ENCODE data around the gene TMEM132C. TPM values are rescaled to one million over a fixed set of nuclear protein-coding genes. Genes with fewer than 3 reads are reported as not detected.

Gene TMEM132C
- total and polyA plus RNA-seq, 2 of the 4 experiments (the other 2 are of a cell fraction): not detected

DNA sequence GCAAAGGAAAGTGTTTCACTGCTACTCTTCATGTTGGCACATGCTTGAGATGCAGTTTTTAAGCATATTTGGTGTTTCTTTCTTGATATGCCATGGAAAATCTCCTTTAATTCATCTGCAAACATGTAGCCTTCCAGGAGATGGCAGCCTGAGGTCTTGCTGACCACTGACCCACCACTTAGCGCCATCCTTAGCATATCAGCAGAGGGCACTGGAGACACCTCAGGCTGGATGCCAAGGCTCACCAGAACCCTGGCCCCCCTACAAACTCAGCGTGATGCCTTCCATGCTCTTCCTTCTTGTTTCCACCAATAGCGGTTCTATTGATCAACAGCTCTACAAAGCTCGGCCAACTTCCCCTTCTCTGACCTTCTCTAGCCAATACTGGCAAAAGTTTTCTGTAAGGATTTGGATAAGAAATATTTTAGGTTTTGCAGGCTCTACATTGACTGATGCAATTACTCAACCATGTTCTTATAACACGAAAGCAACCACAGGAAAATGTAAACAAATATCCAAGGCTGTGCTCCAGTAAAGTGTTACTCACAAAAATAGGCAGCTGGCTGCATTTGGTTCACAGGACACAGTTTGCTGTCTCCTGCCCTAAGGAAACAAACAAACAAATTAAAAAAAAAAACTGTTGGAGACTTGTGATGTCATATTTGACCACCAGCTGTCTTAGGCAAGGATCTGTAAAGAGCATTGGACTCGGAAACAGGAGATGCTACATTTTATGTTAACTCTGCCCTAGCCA lies 347.0 kb downstream of the TMEM132C start:
- no peaks in the 10 kb centered on the region for H3K36me3 ChIP-seq (ENCODE audit: control insufficient read depth, insufficient read depth, low read length)
- in situ Hi-C loops (cut with MboI; ENCODE audit: low sequenced_read_pairs): no loop called here
- H2AK9ac ChIP-seq (replicated peaks; ENCODE audit: low read depth, low read length, poor library complexity): no peak overlapping the region
- H3K14ac ChIP-seq (replicated peaks; ENCODE audit: low read depth, low read length): no peak overlapping the region
- H2BK5ac ChIP-seq (ENCODE audit: low read depth, low read length, poor library complexity, severe bottlenecking): no peak overlapping the region
- ChIA-PET CTCF (no interaction called here), POLR2A (ENCODE audit: unreplicated experiment) (no interaction called here)
- no peak overlapping the region for H3K56ac ChIP-seq (ENCODE audit: extremely low read depth, insufficient read depth, low read length)
- no peaks in the 10 kb centered on the region for H3K9me1 ChIP-seq (ENCODE audit: insufficient read depth, low read length)
- intact Hi-C loops (cut with micrococcal nuclease): no loop called here
- 14% methylated on average over 1 of the region's 6 CpGs; no CpG with 5 or more reads in 1 of the 2 experiments for WGBS, 2 experiments (ENCODE audit: extremely low coverage in 2 of 2, insufficient read length in 1 of 2)
- no peak for ATAC-seq (ENCODE audit: low read depth)
- H2BK15ac ChIP-seq (ENCODE audit: low read depth, low read length): no peak overlapping the region
- H3K4ac ChIP-seq (ENCODE audit: low read depth, low read length): no peak overlapping the region
- H3K27me3 ChIP-seq (ENCODE audit: control insufficient read depth, insufficient read depth, low read length): no peaks in the 10 kb centered on the region
- TF ChIP-seq MAZ (IDR thresholded peaks at IDR 0.05; ENCODE audit: borderline replicate concordance, low read depth, low read length): no peak
- TF ChIP-seq, protein P1, sequence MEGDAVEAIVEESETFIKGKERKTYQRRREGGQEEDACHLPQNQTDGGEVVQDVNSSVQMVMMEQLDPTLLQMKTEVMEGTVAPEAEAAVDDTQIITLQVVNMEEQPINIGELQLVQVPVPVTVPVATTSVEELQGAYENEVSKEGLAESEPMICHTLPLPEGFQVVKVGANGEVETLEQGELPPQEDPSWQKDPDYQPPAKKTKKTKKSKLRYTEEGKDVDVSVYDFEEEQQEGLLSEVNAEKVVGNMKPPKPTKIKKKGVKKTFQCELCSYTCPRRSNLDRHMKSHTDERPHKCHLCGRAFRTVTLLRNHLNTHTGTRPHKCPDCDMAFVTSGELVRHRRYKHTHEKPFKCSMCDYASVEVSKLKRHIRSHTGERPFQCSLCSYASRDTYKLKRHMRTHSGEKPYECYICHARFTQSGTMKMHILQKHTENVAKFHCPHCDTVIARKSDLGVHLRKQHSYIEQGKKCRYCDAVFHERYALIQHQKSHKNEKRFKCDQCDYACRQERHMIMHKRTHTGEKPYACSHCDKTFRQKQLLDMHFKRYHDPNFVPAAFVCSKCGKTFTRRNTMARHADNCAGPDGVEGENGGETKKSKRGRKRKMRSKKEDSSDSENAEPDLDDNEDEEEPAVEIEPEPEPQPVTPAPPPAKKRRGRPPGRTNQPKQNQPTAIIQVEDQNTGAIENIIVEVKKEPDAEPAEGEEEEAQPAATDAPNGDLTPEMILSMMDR (conservative IDR thresholded peaks at IDR 0.05; ENCODE audit: low read depth, low read length): no peak
- TF ChIP-seq MXI1 (IDR thresholded peaks at IDR 0.05; ENCODE audit: borderline replicate concordance, low read depth, low read length): no peak
- TF ChIP-seq CHD1 (IDR thresholded peaks at IDR 0.05; ENCODE audit: low read depth, low read length): no peak
- no peak for TF ChIP-seq NFE2L2 (IDR thresholded peaks at IDR 0.05; ENCODE audit: low read depth, low read length)
- no peak for TF ChIP-seq SMC3 (IDR thresholded peaks at IDR 0.05; ENCODE audit: low read depth, low read length)
- no peak for TF ChIP-seq POLR2A (IDR thresholded peaks at IDR 0.05; ENCODE audit: low read depth, low read length)
- TF ChIP-seq RFX5 (IDR thresholded peaks at IDR 0.05; ENCODE audit: low read depth, low read length): no peak
- TF ChIP-seq RAD21 (IDR thresholded peaks at IDR 0.05; ENCODE audit: low read length): no peak
- TF ChIP-seq RCOR1 (IDR thresholded peaks at IDR 0.05; ENCODE audit: insufficient replicate concordance, low read length): no peak
- TF ChIP-seq, protein P2, sequence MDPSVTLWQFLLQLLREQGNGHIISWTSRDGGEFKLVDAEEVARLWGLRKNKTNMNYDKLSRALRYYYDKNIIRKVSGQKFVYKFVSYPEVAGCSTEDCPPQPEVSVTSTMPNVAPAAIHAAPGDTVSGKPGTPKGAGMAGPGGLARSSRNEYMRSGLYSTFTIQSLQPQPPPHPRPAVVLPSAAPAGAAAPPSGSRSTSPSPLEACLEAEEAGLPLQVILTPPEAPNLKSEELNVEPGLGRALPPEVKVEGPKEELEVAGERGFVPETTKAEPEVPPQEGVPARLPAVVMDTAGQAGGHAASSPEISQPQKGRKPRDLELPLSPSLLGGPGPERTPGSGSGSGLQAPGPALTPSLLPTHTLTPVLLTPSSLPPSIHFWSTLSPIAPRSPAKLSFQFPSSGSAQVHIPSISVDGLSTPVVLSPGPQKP (IDR thresholded peaks at IDR 0.05; ENCODE audit: borderline replicate concordance, low read depth, low read length): no peak
- TF ChIP-seq FOS (IDR thresholded peaks at IDR 0.05; ENCODE audit: low read depth, low read length): no peak
- TF ChIP-seq CEBPB (IDR thresholded peaks at IDR 0.05; ENCODE audit: low read depth, low read length): no peak
- no peak for TF ChIP-seq BHLHE40 (IDR thresholded peaks at IDR 0.05; ENCODE audit: low read depth, low read length)
- TF ChIP-seq MAFK (IDR thresholded peaks at IDR 0.05; ENCODE audit: low read depth, low read length): no peak
- TF ChIP-seq, protein P3, sequence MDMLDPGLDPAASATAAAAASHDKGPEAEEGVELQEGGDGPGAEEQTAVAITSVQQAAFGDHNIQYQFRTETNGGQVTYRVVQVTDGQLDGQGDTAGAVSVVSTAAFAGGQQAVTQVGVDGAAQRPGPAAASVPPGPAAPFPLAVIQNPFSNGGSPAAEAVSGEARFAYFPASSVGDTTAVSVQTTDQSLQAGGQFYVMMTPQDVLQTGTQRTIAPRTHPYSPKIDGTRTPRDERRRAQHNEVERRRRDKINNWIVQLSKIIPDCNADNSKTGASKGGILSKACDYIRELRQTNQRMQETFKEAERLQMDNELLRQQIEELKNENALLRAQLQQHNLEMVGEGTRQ (IDR thresholded peaks at IDR 0.05; ENCODE audit: low read depth, low read length): no peak
- dilution Hi-C loops (cut with HindIII; ENCODE audit: low sequenced_read_pairs, unreplicated experiment): no loop called here
- H3K4me2 ChIP-seq (ENCODE audit: low read depth, low read length): no peak overlapping the region
- no peak overlapping the region for H3K27ac ChIP-seq (ENCODE audit: insufficient read depth, low read length)
- H3K79me1 ChIP-seq (ENCODE audit: low read depth in 1 of 2, low read length in 2 of 2): no peaks in the 10 kb centered on the region
- peaks cover 40% of the 10 kb centered on the region for H3K9me3 ChIP-seq (ENCODE audit: control insufficient read depth, insufficient read depth, low read length)
- H3K4me1 ChIP-seq (ENCODE audit: control insufficient read depth, insufficient read depth, low read length): no peaks in the 10 kb centered on the region
- H3K9ac ChIP-seq (ENCODE audit: low read depth, low read length): no peak overlapping the region
- no peak overlapping the region for H4K91ac ChIP-seq (ENCODE audit: insufficient read depth, low read depth, low read length)
- no peak overlapping the region for H2BK120ac ChIP-seq (ENCODE audit: low read depth, low read length)
- DNase-seq: no peak
- no peak overlapping the region for H3K4me3 ChIP-seq (ENCODE audit: insufficient read depth, low read depth, low read length)
- H3K18ac ChIP-seq (ENCODE audit: low read depth, low read length): no peak overlapping the region
- H2AFZ ChIP-seq (replicated peaks; ENCODE audit: low read length, poor library complexity): no peak overlapping the region
- H4K20me1 ChIP-seq (ENCODE audit: insufficient read depth, low read length): no peaks in the 10 kb centered on the region
- H2AK5ac ChIP-seq (ENCODE audit: low read depth, low read length): no peak overlapping the region
- BruUV-seq (replicated peaks): no TSS peak
- H3K23ac ChIP-seq (ENCODE audit: low read depth, low read length): no peak overlapping the region
- H4K5ac ChIP-seq (ENCODE audit: low read depth, low read length): no peak overlapping the region
- H4K8ac ChIP-seq (ENCODE audit: low read depth in 2 of 2, low read length in 2 of 2): no peak overlapping the region
- no peak overlapping the region for H2BK20ac ChIP-seq (ENCODE audit: low read depth, low read length)

All from IMR-90 (cell line).